Measurements from ENCODE around the gene TSPAN18. TPM values are rescaled to one million over a fixed set of nuclear protein-coding genes. Genes with fewer than 3 reads are reported as not detected.

The TSPAN18 gene
- total RNA-seq, 1 experiment from 2014 or later: 0.96 TPM

GRCh38 chr11:44887636-44888035, 160.9 kb downstream of the TSPAN18 start:
- DNase-seq (ENCODE audit: low read depth): no peak

DNA sequence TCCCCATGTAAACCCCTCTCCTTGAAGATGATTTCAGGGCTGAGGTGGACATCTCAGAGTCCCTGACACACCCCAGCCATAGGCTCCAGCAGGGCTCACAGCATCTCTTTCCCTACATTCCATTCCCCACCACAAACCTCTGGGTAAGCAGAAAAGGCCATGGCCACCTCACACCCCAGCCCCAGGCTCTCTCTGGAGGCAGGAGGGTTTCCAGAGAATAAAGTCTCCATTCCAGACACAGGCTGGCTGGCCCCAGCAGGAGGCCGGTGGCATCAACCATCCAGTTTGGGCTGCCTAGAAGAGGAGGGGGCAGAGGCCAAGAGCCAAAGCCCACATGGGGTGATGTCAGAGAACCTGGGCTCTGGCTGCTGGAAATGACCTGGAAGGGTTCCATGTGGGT, 162.5 kb downstream of the TSPAN18 start:
- DNase-seq (ENCODE audit: low read depth): peak; percentile 46

- DNase-seq (ENCODE audit: low read depth): no peak
These were observed 166.1 kb downstream of the TSPAN18 start for GRCh38 chr11:44892843-44893242.

DNA sequence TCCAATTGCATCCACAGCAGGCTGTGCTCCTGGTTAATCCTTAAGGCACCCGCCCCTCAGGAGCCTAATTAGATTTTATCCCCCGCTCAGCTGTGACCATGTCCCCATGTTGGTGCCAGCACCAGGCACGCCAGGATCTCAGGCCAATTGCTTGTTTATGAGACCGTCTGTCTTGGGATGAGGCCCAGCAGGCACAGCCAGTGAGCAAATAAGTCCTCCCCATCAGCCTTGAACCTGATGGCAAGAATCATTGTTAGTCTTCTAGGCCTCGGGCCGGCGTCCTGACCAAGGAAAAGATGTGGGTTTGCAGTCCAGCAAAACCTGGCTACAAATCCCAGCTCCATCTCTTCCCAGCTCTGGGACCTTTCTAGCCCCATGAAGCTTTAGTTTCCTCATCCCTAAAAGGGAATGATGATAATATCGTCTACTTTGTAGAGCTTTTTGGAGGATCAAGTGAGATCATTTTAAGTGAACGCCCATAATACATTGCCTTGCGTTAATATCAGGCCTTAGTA, 166.6 kb downstream of the TSPAN18 start:
- DNase-seq (ENCODE audit: low read depth): no peak

DNA sequence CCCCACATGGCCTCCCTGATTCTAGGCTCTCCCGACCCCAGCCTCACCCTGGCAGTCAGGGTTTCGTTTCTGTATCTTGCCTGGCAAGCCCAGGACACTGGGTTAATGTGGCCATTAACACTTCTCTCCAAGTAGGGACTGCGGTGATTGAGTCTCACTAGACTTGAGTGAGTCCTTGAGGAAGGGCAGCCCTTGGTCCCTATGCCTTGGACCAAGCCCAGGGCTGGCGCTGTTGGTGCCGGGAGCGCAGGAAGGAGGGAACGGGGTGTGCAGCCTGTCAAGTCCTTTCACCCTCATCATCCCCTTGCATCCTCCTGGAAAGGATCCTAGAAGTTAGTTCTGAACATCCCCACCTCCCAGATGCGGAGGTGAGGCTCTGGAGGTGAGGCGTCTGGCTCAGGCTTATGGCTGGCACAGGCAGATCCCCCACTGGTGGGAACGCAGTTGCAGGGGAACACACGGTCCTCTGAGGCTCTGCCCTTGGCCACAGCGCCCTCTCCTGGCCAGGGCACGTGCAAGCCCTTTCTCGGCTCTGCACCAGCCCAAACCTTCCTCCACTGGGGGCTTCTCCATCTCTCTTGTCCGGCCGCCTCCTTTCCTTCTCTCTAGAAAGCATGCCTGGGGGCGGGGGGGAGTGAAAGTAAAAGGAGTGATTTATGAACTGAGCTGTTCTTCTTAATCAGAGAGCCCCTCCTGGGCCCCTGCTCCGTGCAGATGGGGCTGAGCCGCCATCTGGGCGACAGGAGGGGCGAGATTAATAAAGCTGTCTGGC, 167.3 kb downstream of the TSPAN18 start:
- DNase-seq (ENCODE audit: low read depth): peak; percentile 26

GRCh38 chr11:44899959-44900358, 173.2 kb downstream of the TSPAN18 start:
- DNase-seq (ENCODE audit: low read depth): peak; percentile 74

DNA sequence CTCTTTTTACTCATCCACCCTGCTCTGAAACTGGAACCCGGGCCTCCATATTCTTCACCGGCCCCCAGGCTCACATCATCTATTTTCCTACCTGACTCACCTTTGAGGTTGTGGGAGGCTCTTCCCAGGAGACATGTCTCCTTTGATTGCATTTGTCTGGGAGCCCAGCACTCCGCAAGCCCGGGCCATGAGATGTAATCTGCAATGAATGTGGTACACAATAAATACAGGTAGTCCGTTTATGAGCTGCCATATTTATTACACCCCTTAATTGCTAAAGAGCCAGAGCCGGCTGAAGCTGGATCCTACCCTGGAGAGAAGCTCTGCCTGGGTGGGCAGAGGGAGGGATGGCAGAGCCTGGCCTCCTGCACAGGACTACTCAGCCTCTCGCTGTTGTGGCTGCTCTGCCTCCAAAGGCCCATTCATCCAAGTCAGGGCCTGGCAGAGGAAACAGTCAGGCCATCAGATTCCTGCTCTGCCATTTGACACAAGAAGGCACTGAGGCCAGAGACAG, 174.4 kb downstream of the TSPAN18 start:
- DNase-seq (ENCODE audit: low read depth): no peak

DNA sequence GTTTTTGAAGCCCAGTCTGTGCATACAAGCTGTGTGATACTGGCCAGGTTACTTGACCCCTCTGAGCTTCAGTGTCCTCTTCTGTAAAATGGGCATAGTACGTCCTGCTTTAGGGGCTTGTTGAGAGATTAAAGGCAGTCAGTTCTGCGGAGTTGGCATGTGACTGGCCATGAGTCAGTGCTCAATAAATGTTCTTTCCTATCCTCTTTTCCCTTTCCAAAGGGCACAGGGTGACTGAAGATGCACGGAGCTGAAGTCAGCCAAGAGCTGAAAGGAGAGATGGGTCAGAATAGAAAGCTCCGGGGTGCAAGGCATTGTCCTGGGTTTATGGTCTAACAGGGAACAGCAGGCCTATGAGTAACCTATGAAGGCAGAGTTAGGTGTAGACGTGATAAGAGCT, 175.0 kb downstream of the TSPAN18 start:
- no peak for DNase-seq (ENCODE audit: low read depth)

DNA sequence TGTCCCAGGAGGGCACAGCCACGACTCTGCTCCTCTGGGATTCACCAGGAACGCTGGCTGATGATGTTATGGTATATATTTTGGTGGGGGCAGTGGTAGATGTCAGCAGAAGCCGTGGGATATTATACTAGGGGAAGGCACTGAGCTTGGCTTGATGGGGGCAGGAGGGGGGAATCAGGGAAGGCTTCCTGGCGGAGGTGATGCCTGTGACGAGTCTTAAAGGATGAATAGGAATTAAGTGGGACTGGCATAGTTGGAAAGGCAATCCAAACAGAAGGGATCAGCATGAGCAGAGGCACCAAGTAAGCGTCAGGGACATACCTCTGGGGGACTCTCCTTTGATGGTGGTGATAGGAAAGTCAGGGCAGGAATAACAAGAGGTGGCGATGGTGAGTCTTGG, 176.3 kb downstream of the TSPAN18 start:
- DNase-seq (ENCODE audit: low read depth): no peak

DNA sequence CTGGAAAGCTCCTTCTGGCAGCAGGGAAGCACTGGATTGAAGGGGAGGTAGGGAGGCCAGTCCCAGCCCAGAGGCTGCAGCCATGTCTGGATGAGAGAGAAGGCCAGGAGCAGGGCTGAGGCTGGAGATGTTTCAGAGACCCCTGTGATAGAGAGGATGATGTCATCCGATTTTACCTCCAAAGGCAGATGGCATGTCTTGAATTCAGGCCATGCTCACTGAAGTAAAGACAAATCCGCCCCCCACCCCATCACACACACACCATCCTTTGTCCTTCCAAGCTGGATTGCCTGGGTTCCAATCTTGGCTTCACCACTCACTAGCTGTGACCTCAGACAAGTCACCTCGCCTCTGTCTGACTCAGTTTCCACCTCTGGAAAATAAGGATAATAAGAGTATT, 176.8 kb downstream of the TSPAN18 start:
- DNase-seq (ENCODE audit: low read depth): no peak

DNA sequence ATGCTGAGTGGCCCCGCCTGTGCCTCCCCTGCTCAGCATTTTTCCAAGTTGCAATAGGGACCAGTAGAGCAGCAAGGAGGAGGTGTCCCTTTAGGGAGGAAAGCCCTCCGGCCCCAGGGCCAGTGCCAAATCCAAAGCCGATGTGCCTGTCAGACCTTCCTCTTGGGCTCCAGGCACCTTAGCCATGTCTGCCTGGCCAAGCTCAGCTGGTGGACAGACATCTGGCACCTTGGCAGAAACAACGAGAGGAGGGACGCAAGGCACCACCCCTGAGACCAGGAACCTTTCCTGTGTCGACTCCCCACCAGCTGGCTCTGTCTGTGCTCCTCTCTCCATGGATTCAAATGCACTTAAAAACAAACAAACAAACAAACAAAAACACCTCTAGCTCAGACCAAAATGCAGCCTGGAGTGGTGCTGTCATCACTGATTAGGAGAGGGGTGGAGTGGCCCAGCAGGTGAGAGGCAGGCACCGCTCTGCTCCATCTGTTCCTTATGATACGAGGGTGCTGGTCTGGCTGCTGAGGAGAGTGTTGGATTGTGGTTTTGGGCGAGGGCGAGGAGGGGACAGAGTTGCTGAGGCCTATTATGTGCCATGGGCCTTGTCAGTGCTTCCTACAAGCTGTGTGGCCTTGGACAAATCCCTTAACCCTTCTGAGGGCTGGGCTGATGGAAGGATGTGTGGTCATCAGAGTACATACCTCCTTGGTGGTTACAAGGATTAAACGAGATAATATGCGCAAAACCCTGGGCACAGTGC, 177.7 kb downstream of the TSPAN18 start:
- no peak for DNase-seq (ENCODE audit: low read depth)

DNA sequence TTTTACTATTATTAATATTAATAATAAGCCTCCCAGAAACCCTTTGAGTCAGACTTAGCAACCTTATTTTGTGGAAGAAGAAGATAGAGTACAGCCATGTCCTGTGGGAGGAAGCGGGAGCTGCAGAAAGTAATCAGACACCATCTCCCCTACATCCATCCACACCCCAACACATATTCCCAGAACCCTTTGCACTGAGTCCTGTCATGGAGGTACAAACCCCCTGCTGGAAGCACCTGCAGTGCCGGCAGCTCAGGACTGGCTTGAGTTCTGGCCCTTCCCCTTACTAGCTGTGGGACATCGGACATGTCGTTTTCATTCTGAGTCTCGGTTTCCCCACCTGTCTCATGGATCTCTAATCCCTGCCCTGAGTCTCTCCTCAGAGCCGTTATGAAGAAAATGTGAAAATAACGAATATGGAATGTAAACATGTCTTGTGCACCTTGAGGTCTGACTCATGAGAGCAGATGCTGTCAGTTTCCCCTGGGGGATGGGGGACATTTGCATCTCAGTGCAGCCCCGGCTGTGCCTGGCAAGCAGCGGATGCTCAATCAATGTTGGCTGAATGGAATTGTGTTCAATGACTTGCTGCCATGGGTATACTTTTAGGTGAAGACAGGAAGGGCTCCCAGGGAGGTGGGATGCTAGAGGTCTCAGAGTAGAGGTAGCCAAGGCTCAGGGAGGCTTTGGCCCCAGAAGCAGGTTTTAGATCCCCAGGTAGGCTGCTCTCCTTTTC, 178.5 kb downstream of the TSPAN18 start:
- no peak for DNase-seq (ENCODE audit: low read depth)

DNA sequence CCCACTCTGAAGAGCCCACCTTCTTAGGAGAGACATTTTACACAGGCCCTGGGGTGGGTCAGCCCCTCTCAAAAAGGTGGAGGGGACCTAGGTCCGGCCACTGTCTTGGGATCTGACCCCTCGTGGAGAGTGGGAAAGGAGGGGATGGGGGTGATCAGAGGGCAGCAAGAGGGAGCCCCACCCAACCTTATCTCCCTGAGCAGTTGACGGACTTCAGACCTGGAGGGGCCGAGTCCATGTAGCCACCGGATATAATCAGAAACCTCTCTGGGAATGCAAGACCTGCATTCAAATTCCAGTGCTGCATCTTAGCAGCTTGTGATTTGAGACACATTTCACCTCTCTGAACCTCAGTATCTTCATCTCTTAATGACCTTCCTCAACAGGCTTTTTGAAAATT, 179.9 kb downstream of the TSPAN18 start:
- no peak for DNase-seq (ENCODE audit: low read depth)

DNA sequence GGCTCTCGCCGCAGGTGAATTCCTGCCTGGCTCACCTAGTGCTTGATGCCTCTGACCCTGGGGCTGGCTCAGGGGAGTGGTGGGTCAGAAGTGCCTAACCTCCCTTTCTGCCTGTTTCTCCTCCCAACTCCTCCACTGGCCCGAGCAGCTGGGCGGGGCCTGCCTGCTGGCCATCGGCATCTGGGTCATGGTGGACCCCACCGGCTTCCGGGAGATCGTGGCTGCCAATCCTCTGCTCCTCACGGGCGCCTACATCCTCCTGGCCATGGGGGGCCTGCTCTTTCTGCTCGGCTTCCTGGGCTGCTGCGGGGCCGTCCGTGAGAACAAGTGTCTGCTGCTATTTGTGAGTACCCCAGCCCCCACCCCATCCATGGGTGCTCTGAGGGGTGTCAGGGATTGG, 182.8 kb downstream of the TSPAN18 start:
- DNase-seq (ENCODE audit: low read depth): no peak

DNA sequence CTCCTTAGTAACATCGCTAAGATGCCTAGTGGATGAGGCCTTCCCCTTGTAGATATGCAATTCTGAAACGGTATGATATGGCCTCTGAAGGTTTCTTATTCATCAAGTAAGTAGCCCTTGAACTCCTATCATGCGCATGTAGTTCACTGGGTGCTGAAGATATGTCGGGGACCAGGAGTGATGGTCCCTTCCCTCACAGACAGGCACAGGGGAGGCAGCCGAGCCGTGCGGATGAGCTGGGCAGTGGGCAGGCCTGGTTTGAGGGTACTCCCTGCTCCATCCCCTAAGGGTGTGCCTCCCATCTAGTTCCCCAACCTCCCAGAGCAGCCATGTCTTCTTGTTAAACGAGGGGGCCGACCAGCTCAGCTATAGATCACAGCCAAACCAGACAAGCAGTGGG, 183.8 kb downstream of the TSPAN18 start:
- no peak for DNase-seq (ENCODE audit: low read depth)

DNA sequence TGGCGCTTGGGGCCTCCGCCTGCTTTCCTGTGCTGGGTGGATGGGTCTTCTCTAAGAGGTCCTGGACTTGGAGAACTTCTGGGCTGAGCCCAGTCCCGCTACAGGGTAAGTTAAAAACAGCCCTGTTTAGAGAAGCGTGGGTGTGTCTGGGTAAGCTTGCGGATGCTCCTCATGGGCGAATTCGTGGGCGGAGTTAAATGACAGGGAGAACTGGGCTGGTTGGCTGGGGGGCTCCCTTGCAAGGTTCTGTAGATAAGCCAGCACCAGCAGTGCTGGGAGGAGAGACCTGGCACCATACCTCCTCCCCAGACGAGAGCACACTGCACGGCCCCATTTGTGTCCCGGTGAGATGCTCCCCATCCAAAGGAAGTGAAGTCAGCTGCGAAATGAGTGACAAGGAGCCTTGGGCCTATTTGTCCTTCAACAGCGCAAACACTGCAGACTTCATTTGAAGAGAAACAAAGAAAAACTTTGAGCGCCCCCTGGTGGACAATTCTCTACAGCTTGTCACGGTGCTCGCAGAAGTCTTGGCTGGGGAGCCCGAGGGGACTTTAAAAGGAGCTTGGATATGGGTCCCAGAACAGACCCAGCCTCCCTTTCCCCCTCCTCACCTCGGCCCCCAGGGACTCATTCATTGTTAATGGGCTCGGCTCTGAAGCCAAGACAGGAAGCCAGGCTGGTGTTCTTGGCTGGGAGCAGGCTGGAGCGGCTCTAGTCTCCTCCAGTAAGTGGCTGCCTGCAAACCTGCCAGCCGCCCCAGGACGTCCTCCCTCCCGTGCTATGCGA, 184.5 kb downstream of the TSPAN18 start:
- peak; percentile 68 for DNase-seq (ENCODE audit: low read depth)

DNA sequence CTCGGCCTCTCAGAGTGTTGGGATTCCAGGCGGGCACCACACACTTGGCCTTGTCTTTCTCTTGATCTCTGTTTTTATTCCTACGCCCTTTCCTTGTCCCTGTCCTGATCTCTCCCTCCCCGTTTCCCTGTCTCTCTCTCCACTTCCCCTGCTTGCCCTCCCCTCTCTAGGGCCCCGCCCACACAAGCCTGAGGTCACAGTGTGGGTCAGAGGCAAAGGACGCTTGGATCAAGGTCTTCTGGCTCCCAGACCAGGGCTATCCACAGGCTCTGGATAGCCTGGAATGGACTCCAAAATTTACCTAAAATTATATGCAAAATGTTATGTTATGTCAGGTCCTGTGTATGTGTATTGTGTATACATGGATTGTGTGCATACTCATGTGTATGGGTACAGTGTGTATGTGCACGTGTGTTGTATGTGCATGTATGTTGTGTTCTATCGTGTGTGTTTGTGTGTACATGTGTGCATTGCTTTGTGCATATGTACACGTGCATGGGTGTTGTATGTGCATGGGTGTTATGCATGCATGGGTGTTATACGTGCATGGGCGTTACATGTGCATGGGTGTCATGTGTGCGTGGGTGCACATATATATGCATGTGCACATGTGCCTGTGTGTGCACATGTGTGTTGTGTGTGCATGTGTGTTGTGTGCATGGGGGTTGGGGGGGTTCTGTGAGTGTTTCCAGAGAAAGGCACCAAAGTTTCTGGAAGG, 185.7 kb downstream of the TSPAN18 start:
- no peak for DNase-seq (ENCODE audit: low read depth)

GRCh38 chr11:44913502-44913901, 186.7 kb downstream of the TSPAN18 start:
- DNase-seq (ENCODE audit: low read depth): no peak

- DNase-seq (ENCODE audit: low read depth): no peak
These were observed 187.3 kb downstream of the TSPAN18 start for GRCh38 chr11:44914105-44914504.

- DNase-seq (ENCODE audit: low read depth): no peak
These were observed 188.2 kb downstream of the TSPAN18 start for GRCh38 chr11:44915004-44915403.

DNA sequence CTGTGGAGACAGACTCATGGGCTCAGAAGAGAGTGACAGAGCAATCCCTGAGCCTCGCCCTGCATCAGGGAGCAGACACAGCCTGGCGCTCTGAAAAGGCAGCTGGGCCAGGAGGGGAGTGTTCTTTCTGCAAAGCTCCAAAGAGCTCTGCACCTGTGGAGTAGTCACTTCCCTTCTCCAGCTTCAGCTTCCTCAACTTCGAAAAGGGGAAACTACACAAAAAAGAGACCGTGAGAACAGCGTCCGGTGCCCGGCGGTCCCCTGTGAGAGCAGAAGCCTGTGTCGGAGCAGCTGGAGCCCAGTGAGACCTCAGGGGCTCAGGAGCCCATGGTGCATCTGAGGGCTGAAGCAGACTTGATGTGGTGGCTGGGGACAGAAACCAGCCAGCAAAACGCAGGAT, 188.9 kb downstream of the TSPAN18 start:
- no peak for DNase-seq (ENCODE audit: low read depth)
